NCI-H526 (cell line): Measurements from ENCODE around the gene LLCFC1.
"Not testable (repeated sequence)": the region's sequence is repeated elsewhere in the genome, so short reads cannot be mapped to it uniquely, and the experiment has no call there.

Experiments
- DNase-seq, 2 experiments: peaks; one replicate each; lab custom pipeline; 2025; lab: John Stamatoyannopoulos, UW

Gene LLCFC1

DNA sequence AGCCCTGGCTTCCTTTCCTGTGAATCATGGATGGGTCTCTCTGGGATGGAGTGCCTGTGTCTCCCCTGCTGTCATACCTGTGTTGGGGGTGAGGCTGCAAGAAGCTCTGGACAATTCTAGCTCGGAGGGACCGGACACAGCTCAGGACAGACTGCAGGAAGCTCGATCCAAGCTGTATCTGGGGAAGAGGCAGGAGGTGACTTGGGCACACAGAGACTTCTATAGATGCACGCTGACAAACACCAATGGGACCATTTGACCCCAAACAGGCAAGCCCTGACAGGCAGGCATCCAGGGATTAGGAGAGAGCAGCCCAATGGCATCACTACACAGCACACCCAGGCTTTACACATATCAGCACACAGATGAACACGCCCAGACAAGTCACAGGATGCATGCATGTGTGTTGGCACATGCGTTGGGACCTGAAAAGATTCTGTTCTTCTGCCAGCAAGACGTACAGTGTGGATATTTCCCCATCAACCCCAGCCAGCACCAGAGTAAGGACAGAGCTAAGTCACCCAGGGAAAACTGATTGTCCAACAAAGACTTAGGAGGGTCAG lies 4.5 kb downstream of the LLCFC1 start:
- DNase-seq = no peak

DNA sequence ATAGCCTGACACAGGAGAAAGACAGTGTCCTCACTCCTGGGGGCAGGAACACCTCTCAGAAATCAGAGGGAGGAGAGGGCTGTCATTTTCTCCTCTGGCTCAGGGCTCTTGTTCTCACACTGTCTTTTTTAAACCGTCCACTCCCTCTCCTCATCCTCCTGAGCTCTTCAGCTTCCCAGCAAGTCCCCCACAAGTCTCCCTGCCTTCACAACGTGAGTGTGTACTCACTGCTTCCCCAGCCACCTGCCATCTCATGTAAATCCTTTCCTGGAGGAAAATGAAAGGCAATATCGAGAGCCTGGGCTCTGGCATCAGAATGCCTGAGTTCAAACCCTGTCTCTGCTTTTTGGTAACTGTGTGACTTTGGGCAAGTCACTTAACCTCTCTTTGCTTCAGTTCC lies 5.7 kb downstream of the LLCFC1 start:
- DNase-seq = no peak

DNA sequence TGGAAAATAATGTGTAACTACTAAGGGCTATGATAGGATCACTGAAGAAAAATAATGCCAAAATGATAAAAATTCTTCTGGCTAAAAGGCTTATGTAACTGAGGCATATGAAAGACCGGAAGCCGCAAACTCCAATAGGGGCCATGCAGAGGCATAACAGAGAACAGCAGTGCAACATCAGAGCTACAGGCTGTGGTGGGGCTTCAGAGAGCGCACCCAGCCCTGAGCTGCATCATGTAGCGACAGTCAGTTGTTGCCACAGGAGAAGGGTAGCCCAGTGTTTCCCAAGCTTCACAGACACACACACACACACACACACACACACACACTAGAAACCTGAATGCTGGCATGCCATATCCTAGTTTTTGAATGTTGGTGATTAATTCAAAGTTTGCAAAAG lies 9.3 kb downstream of the LLCFC1 start:
- no peak for DNase-seq

DNA sequence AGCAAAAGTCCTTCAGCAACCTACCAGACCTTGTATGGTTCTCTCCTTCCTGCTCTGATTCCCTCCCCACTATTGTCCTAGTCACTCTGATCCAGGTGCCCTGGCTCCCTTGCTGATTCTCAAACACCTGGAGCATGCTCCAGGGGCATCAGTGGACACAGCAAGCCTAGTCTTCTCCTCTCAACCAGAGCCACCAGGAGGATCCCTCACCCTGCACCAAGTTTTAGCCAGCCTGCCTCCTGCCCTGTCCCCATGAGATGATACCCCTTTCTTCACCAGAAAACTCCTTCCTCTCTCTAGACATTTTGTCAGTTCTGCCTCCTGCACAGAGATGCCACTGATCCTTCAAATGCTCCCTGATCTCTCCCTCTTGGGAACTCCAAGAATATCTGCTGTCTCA lies 11.0 kb downstream of the LLCFC1 start:
- no peak for DNase-seq

DNA sequence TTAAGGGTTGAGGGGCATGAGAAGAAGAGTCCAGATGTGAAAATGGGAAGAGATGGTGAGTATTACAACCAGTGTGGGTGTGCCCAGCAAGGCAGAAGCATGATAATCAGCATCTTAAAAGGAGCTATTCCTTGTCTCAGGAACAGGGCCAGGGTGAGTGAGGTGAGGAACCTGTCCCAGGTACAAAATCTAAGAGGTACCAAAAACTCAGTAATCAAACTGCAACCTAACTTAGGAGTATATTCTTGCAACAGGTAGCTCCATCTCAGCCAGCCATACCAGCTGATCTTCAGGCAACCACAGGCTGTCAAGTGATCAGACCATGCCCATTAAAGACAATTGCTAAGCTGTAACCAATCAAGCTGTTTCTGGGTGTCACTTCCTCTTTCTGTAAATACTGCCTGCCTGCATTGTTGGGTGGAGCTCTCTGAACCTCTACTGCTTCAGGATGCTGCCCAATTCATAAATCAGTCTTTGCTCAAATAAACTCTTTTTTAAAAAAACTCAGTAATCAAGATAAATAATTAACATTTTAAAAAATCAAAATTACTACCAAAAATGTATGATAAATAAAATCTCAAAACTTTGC lies 15.5 kb downstream of the LLCFC1 start:
- no peak for DNase-seq

DNA sequence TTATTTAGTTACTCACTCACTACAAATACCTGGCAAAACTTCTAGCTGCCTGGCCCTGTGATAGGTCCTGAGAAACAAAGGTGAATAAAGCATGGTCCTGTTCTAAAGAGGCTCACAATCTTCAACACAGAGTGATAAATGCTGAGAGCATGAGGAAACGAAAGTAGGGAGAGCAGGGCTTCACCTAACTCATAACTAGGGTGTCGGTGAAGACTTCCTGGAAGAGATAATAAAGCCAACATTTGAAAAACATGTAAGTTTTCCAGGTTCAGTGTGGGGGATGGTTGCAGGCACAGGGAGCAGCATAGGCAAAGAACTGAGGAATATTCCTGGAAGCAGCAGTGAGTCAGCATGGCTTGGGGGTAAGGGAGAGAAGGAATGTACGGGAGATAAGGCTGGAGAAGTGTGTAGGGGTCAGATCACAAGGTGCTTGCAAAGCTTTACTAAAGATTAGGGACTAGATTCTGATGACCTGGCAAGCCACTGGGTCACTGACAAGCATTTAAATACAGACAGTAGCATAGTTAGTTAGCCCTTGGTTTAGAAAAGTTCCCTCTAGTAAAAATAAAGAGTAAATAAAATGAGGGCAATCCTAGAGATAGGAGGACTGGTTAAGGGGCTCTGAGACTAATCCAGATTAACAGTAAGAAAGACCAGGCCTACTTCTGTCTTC lies 17.8 kb downstream of the LLCFC1 start:
- no peak for DNase-seq

DNA sequence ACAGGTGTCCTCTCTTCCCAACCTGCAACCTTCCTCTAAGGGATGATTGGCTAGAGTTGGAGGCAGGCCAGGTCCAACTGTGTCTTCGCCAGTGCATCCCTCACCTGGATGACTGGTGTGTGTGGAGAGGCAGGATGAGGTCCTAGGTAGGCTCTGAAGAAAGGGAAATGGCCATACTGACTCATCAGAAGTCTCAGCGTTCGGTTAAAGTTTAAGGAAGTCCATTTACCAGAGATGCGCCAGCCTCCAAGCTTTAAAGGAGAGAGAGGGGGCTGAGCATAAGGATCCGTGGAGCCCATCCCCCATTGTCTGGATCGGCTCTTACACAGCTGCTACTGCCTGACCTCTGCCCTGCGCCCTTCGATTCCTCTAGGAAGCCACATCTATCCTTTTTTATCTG lies 18.4 kb downstream of the LLCFC1 start:
- DNase-seq = no peak

DNA sequence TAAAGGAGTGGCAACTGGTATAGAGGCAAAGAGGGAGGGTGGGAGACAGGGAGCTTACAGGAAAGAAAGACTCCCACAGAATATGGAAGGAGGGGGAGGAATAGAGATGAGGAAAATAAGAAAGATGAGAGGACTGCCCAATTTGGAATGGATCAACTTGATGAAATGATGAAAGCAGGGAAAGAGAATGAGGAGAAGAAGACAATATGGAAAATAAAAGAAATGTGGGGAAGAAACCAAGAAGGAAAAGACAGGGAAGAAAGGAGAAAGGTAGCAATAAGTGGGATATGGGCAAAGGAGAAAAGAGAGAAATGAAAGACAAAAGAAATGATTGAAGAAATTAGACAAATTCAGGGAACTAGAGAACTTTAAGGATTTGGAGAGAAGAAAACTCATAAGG lies 19.9 kb downstream of the LLCFC1 start:
- no peak for DNase-seq

DNA sequence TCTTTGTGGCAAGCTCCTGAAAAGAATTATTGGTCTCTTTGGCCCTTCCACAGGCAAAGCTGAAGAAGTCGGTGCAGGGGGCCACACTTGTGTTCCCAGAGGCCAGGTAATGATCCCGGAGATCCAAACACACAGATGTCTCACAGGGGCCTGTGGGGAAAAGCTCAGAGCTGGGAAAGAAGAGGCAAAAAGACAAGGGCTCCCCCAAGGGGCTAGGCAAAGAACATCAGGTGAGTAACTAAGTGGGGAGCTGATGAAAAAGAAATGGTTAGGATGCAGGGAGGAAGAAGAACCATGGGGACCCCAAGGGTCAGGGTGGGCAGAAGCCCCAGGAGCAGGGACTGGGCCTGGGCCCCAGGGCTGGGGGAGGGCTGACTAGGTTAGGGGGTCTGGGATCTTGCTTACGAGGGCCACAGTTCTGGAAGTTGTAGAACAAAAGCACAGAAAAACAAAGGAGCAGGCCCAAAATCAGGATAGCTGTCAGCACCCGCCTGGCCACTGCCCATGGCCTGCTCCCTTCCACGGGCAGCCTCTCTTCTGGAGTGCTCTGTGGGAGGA lies 21.8 kb downstream of the LLCFC1 start:
- DNase-seq = no peak

DNA sequence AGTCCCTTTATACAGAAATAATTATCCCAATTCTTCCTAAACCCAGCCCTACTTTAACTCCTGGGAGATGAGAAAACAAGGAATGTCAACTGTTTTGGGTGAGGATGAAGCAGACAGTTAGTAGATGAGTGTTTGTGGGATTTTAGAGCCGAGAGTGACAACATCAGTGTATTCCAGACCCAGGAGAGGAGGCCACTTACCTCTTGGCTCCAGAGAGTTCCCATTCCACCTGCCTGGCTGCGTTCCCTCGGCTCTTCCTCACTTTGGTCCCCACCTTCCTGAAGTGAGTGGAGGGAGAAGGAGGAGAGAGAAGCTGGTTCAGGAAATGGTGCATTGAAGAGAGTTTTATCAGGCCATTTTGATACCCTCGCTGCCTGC lies 22.3 kb downstream of the LLCFC1 start:
- DNase-seq = no peak

DNA sequence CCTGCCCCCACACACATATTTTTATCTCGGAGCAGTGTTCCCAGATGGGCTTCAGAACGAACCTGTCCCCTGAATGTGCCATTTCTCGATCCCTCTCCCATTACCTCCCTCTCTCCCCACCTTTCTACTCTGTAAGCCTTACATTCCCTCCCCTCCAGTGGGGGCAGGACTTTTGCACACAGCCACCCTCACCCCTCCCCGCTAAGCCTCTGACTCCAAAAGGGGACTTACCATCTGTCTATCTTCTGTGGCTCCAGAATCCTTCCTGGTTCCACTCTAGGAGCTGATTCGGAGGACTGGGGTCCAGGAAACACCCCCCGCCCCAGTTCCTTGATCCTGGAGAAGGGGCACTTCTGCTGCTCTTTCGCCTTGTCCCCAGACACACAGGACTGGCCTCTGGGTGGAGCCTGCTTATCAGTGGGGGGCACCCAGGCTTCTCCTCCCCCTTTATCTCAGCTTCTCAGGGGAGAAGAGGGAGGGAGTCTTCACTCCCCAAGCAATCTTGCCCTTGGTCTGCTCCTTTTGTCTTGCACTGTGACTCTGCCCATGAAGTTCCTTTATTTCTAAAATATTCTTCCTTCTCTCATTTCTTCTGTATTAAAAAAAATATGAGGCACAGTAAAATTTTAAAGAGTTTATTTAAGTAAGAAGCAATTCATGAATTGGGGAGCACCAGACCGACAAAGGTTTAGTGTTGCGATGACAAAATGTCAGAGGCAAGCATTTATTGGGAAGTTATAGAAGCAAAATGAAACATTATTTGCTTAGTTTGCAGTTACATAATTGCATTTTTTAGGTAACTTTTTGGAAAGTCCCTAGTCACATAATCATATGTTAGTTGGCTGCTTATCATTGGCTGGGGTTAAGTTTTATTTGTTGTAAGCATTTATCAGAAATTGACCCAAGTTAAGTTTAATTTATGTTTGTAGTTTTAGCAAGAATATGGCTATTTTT lies 23.0 kb downstream of the LLCFC1 start, which contains the start of gene KEL:
TSS of gene KEL (minus strand) at position 391 of the 954 bp plus-strand sequence. CDS start at position 234, 157 bp downstream.
- DNase-seq = no peak

DNA sequence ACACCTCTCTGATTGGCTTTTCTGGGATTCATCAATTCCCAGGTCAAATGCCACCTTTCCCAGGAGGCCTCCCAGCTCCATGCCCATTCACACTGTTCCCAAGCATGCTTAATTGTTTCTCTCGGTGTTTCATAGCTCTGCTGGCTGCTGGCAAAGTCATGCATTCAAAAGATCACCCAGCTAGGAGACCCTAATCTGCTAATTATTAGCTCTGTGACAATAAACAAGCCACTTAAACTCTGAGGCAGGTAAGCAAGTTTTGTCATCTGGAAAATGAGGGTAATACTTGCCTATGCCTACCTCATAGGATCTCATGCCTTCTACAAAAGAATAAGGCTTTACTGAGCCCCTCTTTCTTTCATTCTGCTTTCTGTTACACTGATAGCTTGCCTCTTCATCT lies 23.7 kb downstream of the LLCFC1 start:
- DNase-seq = no peak

DNA sequence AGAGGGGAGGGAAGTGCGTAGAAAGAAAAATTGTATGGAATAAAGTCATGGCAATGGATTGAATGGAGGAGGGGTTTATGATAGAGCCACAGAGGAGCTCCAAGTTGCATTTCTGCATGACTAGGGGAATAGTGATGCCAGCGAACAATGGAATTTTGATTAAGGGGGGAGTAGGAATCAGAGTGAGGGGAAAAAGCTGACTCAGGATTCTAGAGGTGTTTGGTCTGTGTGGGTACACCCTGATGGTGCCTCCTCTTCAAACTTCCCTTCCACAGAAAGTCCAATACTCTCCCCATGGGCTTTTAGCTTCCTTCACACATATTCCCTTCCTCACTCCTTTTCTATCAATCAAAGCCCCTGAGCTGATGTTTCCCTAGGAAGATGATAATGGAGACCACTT lies 24.7 kb downstream of the LLCFC1 start:
- no peak for DNase-seq

DNA sequence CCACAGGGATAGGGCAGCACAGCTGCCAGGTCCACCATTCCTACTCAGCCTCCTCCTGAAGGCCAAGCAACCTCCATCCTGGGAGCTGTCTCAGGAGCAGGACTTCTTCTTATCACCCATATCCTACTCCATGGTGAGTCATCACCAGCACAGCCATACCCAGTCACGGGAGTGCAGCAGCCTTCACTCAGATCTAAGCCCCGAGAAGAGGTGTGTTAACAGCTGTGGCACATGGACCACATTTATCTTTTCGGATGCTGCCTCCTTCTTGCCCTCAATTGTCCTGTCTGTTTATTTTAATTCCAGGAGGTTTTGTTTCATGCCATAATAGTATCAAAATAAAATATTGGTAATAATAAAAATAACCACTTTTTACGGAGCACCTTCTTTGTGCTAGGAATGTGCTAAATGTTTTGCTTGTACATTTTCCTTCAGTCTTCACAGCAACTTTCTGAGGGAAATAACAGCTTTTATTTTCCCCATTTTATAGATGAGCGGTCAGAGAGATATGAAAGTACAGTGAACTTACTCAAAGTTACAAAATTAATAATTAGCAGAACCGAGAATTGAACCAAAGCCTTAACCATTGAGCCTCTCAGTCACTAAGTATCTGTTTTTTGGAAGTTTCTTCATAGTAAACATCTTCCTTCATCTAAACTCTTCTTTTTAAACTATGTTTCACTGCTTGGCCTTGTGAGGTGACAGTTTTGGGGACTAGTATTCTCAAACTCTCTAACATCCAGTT lies 25.4 kb downstream of the LLCFC1 start:
- no peak for DNase-seq

DNA sequence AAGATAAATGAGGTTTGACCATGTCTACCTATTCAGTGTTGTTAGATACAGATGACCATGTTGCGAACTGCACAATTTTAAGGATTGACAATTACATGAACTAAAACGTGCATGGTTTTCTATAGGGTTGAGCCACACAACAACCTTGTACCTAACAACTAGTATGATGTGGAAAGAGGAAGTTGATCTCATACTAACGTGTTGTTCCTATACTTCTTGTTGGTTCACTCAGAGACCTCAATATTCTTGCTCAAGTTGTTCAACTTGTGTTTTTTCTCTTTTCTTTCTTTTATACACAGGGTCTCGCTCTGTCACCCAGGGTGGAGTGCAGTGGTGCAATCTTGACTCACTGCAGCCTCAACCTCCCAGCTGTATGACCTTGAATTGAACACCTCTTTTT lies 28.9 kb downstream of the LLCFC1 start:
- no peak for DNase-seq

DNA sequence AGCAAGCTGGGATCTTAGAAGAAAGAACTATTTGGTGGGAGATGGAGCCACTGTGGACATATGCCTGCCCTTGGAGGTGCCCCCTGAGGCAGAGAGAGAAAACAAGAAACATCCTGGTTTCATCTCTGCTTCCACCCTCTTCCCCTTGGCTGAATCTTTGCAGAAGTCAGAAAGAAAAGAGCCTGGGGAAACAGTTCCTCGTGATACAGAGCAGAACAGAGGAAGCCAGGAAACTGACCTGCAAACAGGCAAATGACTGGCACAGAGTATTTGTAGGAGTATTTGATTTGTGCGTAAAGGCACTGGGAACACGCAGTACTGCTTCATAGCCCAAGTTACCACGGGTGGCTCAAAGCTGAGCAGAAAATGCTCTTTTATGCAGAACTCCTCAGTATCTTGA lies 29.9 kb downstream of the LLCFC1 start:
- DNase-seq = no peak

DNA sequence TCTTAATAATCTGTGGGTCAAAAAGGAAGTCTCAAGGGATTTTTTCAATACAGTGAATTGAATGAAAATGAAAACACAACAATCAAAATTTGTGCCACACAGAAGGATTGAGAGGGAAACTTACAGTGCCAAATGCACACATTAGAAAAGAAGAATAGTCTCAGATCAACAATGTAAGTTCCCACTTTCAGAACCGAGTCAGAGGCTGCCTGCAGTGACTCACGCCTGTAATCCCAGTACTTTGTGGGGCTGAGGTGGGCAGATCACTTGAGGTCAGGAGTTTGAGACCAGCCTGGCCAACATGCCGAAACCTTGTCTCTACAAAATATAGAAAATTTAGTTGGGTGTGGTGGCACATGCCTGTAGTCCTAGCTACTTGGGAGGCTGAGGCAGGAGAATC lies 35.3 kb downstream of the LLCFC1 start:
- DNase-seq = no peak

DNA sequence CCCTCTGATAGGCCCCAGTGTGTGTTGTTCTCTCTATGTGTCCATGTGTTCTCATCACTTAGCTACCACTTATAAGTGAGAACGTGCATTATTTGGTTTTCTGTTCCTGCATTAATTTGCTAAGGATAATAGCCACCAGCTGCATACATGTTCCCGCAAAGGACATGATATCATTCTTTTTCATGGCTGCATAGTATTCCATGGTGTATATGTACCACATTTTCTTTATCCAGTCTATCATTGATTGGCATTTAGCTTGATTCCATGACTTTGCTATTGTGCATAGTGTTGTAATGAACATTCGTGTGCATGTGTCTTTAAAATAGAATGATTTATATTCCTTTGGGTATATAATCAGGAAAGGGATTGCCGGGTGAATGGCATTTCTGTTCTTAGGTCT lies 39.1 kb downstream of the LLCFC1 start:
- DNase-seq = not testable (repeated sequence)

DNA sequence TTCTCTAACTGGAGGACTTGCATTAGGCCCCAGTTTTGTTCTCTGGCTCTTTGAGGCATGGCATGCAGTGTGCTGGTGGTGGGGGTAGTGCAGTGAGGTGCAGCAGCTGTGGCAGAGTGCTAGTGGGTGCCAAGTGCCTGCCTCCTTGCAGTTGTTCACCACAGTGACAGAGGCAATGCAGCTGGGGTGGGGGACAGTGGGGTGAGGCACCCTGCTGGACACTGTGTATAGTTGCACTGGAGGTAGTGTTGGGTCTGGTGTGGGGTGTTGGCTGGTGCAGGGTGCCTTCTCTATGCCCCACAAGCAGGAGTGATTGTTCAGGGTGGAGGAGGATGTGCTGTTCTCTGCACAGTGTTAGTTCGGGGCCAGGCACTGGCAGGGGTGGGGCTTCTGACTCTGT lies 44.5 kb downstream of the LLCFC1 start:
- no peak for DNase-seq

DNA sequence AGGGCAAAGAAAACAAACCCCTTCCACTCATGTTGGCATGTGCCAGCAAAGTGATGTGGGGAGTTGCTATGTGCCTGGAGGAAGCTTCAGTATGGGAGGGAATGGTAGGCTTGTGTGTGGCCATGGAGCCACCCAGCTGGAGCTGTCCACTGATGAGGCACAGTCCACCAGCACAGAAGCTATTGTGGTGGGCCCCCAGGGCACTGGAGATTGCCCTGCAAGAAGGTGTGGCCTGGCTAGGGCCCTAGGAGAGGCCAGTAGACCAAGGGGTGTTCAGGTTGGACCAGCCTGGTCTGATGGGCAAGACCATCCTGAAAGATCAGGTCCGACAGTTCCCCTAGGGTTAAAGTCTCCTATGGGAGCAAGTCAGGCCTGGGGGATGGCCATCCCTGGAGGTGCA lies 45.0 kb downstream of the LLCFC1 start:
- no peak for DNase-seq
